HG03469 (cell line): Measurements from ENCODE around the gene REX1BD.

Experiments
- ATAC-seq: cut with Tn5 transposase; IDR thresholded peaks from one replicate; pipeline ENCODE4 v1.9.1; 2021; ENCODE audit warnings: mild to moderate bottlenecking, moderate library complexity, moderate number of reproducible peaks; ENCODE audit not compliant: unreplicated experiment

The REX1BD gene

GRCh38 chr19:18612772-18613588, 24.4 kb downstream of the REX1BD start, which contains the start of gene TMEM59L:
TMEM59L (plus strand) TSS chr19:18612870; CDS start chr19:18612959, 89 bp downstream.
- ATAC-seq = no peak

GRCh38 chr19:18613589-18614234, 25.1 kb downstream of the REX1BD start:
- ATAC-seq = no peak

- ATAC-seq = no peak
Observed at GRCh38 chr19:18616023-18616422, 27.4 kb downstream of the REX1BD start.

GRCh38 chr19:18617562-18617961, 29.0 kb downstream of the REX1BD start:
- no peak for ATAC-seq

- ATAC-seq = no peak
Observed at GRCh38 chr19:18618236-18618635, 29.6 kb downstream of the REX1BD start.

GRCh38 chr19:18620311-18620710, 31.7 kb downstream of the REX1BD start:
- no peak for ATAC-seq

- ATAC-seq = no peak
Observed at GRCh38 chr19:18620902-18621301, 32.3 kb downstream of the REX1BD start.

- no peak for ATAC-seq
Observed at GRCh38 chr19:18626906-18627305, 38.3 kb downstream of the REX1BD start.

- ATAC-seq = no peak
Observed at GRCh38 chr19:18629166-18630088, 40.8 kb downstream of the REX1BD start.

GRCh38 chr19:18633321-18633720, 44.7 kb downstream of the REX1BD start:
- no peak for ATAC-seq

- ATAC-seq = no peak
Observed at GRCh38 chr19:18634612-18635297, 46.2 kb downstream of the REX1BD start.

GRCh38 chr19:18635831-18636182, 47.2 kb downstream of the REX1BD start:
- no peak for ATAC-seq

GRCh38 chr19:18636183-18636968, 47.8 kb downstream of the REX1BD start:
- peak; percentile 77 for ATAC-seq

- no peak for ATAC-seq
Observed at GRCh38 chr19:18636969-18637629, 48.5 kb downstream of the REX1BD start, which contains the start of gene KLHL26. KLHL26 (plus strand) TSS chr19:18637028; CDS start chr19:18637055, 27 bp downstream.

GRCh38 chr19:18637673-18638630, 49.4 kb downstream of the REX1BD start:
- no peak for ATAC-seq

- ATAC-seq = no peak
Observed at GRCh38 chr19:18639706-18640243, 51.2 kb downstream of the REX1BD start.
